Mammary epithelial cell (primary cell): Measurements from ENCODE around the gene TM4SF5.

ENCODE experiments used
- EZH2 ChIP-seq: IDR thresholded peaks from 2 replicates; pipeline ENCODE4 v1.6.1; 2012; ENCODE audit warnings: low read length, inconsistent platforms, borderline replicate concordance
- TF ChIP-seq, protein P1 (sequence below), 2 donors: IDR thresholded peaks in 1 of 2; conservative IDR thresholded peaks in 1 of 2; 2 replicates each; pipeline ENCODE4 v1.5.1; 2011 to 2012; ENCODE audit warnings: inconsistent platforms in 2 of 2, low read length in 2 of 2, mild to moderate bottlenecking in 2 of 2, control low read depth in 1 of 2, low read depth in 1 of 2; ENCODE audit not compliant: insufficient read depth in 1 of 2; ENCODE audit errors: extremely low read depth in 1 of 2

DNA sequence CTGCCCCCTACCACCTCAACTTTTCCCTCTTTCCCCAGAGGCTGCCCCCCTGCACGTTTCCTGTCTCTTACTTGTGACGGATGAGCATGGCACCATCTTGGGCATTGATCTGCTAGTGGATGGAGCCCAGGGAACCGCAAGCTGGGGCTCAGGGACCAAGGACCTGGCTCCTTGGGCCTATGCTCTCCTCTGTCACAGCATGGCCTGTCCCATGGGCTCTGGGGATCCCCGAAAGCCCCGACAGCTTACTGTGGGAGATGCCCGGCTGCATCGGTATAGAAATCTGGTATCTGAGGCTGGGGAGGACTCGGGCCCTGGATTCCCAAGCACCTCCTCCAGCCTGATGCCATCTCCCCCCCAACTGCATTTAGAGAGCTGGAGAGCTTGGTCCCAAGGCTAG lies 30.1 kb upstream of the TM4SF5 start:
- TF ChIP-seq, protein P1, sequence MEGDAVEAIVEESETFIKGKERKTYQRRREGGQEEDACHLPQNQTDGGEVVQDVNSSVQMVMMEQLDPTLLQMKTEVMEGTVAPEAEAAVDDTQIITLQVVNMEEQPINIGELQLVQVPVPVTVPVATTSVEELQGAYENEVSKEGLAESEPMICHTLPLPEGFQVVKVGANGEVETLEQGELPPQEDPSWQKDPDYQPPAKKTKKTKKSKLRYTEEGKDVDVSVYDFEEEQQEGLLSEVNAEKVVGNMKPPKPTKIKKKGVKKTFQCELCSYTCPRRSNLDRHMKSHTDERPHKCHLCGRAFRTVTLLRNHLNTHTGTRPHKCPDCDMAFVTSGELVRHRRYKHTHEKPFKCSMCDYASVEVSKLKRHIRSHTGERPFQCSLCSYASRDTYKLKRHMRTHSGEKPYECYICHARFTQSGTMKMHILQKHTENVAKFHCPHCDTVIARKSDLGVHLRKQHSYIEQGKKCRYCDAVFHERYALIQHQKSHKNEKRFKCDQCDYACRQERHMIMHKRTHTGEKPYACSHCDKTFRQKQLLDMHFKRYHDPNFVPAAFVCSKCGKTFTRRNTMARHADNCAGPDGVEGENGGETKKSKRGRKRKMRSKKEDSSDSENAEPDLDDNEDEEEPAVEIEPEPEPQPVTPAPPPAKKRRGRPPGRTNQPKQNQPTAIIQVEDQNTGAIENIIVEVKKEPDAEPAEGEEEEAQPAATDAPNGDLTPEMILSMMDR (conservative IDR thresholded peaks at IDR 0.05 in 1 of 2, IDR thresholded peaks at IDR 0.05 in 1 of 2; ENCODE audit: extremely low read depth in 1 of 2, insufficient read depth in 1 of 2, low read depth in 1 of 2, low read length in 2 of 2): no peak
- no peak for TF ChIP-seq EZH2
